Medulla oblongata (tissue), 1 donor: Measurements from ENCODE around the gene DUSP2.

ENCODE experiments used
- DNase-seq: peaks from one replicate; pipeline ENCODE4 v3.0.0-alpha.2; 2015; ENCODE audit errors: extremely low spot score

DUSP2 gene

DNA sequence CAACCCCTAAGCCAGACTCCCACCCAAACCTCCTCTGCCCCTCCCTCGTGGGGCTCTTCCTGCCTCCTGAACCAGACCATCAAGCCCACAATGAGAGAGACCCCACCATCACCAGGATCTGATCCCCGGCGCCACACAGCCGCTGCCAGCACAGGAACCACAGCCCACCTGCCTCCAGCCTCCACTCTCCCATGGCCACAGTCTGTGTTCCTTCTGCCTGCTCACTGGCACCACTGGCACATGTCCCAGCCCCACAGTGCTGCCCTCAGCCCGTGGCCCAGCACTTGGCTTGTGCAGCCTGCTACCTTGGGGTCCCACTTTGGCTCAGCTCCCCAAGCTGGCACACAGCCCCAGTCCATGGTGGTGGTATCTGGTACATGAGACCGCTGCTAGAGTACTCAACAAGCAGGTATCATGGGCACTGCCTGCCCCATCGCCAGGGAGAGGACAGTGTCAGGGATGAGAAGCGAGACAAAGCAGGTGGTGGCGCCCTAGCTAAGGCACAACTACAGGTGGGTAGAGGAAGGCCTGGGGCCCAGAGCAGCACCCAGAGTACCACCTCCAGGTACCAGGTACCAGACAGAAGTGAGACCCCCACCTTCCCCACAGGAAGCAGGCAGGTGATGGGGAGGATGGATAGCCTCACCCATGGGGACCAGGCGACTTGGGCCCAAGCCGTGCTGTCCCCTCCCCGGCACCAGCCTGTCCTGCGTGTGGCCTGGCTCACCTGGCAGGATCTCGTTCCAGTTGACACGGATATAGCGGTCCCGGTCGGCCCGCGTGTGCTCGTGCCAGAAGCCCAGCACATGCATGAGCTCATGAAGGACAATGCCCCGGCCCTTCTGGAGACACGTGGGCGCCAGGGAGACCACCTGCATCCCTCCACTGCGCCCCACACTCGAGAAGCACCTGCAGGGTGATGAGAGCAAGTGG lies 13.2 kb downstream of the DUSP2 start:
- no peak for DNase-seq

DNA sequence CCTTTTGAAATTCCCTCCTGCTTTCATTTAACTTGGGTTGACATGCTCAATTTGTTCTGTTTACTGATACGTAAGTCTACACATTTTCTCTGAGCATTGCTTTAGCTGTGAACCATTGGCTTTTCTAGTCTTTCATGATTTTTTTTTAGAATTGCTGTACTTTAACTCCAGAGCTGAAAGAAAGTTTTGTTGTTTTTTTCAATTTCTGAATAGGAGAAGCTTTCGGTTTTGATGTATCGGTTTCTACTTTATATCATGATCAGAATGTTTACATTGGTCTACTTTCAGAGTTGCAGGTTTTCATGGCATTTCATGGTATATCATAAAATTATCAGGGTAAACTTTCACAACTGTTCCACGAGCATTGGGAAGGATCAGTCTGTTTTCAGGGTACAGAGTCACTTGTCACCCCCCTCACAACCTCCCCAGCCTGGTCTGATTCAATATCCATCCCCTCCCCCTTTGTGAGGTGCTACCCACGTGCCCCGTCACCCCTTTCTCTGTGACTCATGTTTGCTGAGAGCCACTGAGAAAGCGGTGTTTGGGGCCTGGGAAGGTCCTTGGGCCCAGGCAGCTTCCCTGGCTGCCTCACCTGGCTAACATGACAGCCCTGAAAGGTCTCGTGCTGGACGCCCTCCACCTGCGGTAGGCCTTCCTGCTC lies 14.0 kb downstream of the DUSP2 start:
- no peak for DNase-seq

GRCh38 chr2:96130483-96130882 lies 14.8 kb downstream of the DUSP2 start:
- DNase-seq, result no peak

DNA sequence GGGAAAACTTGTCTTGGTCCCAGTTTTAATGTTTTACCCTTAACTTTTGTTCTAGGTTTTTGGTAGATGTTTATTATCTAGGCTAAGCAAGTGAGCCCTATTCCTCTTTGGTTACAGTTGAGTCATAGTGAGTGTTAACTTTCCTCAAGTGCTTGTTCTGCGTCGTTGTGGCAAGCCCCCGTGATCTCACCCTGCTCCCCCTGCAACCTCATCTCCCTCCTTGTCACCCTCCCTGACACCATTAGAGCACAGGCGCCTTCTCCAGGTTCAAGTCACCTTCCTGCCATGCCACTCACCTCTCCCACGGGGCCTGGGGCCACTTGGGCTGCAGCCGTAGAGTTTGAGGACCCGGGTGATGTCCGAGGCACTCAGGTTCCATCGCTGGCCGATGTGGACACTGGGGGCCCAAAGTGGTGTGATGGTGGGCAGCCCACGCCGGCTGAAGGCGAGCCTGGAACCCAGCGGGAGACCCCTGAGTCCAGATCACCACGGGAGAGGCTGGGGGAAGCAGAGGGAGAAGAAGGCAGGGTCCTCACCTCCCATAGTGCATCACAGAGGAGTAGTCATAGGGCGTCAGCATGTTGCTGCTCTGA lies 15.6 kb downstream of the DUSP2 start:
- DNase-seq, result no peak

- DNase-seq, result no peak
Observed at GRCh38 chr2:96128456-96128855, 16.8 kb downstream of the DUSP2 start.

GRCh38 chr2:96124406-96125265 lies 20.6 kb downstream of the DUSP2 start:
- DNase-seq, result no peak

DNA sequence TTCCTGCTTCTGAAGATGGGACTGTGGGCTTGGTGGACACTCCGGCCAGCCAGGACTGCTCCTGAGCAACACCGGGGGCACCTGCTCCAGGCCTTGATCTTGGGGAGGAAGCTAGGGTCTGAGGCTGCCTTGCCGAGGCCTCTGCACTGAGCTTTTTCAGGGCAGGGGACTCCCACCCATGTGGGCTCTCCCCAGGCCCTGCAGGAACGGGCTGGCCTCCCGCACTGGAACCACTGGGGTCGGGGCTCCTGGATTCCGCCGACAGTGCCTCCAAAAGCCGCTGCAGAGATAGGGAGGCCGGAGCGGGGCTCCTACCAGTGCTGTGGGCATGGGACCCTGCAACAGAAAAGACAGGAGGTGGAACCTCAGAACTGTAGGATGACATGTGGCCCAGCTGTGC lies 21.3 kb downstream of the DUSP2 start:
- DNase-seq, result no peak

GRCh38 chr2:96123290-96123689 lies 21.9 kb downstream of the DUSP2 start:
- DNase-seq, result no peak

DNA sequence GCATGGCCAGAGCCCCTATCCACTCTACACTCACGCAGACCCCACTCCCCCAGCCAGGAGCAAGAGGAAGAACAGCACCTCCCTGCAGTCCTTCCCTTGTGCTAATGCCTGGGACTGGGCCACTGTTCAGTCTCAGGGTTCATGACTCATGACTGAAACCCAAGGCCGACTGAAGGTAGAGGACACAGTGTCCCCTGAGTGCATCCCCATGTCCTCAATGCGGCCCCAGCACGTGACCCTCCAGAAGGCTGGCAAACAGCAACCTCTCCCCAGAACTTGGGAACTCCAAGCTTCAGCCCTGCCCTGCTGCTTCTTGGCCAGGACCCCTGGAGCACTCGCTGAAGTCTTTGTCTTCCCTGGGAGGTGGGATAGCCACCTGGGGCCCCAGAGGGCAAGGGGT lies 22.8 kb downstream of the DUSP2 start:
- no peak for DNase-seq

- no peak for DNase-seq
Observed at GRCh38 chr2:96121414-96121813, 23.8 kb downstream of the DUSP2 start.

GRCh38 chr2:96120991-96121390 lies 24.2 kb downstream of the DUSP2 start:
- DNase-seq, result no peak

GRCh38 chr2:96120091-96120720 lies 25.0 kb downstream of the DUSP2 start:
- no peak for DNase-seq

- DNase-seq, result no peak
Observed at GRCh38 chr2:96119389-96119751, 25.9 kb downstream of the DUSP2 start.

DNA sequence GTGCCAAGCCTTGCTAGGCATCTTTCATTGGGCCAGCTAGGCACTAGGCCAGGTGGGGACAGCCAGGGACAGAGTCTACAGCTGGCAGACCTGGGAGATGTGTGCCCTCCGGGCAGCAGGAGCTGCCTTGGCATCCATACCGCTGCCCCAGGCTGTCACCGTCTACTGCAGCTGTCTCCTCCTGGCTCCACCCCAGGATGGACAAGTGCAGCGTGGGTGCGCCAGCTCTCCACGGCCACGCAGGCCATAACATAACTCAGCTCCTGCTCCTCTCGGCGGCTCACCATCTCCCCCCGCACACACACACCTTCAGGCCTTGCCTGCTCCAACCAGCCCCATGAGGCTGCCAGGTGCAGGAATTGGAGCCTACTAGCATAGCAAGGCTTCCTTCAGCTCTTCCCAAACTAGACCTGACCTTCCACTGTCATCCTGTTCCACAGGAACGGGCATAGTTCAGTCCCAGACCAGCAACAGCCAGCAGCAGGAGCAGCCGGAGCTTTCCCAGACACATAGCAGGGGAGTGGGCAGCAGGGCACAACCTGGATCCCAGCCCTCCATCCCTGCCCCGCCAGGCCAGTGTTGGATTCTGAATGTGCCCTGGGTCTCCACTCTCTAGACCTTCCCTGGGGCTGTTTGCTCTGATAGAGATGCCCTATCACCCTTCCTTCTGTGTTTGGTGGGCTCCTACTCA lies 26.4 kb downstream of the DUSP2 start:
- DNase-seq, result no peak

GRCh38 chr2:96117701-96118588 lies 27.3 kb downstream of the DUSP2 start:
- DNase-seq, result no peak

DNA sequence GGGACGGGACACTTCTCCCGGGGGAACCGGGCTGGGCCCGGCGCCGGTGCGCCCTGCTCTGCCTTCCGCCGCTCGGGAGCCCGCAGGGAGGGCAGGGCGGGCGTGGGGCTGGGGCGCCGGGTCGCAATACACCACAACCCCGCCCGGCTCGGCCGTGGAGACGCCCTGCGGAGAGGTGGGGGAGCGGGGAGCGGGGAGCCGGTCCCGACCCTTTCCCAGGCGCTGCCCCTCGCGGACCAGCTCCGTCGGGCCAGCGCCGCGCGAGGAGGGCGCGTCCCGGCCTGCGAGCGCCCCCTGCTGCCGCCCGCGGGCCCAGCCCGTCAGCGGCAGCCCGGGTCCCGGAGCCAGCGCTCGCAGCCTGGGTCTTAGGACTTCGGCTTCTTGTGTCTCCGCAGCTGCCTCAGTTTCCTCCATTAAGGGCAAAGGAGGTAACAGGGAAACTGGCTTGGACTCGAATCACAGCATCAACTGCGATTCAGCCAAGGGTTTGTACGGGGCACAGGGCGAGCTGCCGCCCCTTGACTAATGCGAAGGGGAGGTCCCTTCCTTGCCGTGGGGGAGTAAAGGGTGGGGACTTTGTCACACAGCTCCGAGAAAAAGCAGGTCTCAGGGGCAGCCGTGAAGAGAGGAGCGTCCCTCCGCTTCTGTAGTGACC lies 28.2 kb downstream of the DUSP2 start:
- DNase-seq, result peak; percentile 47

- peak; percentile 29 for DNase-seq
Observed at GRCh38 chr2:96116424-96116878, 28.8 kb downstream of the DUSP2 start, which contains the start of gene ADRA2B. Gene ADRA2B, minus strand, starts transcription at chr2:96116571. Its CDS starts 422 bp downstream, at chr2:96116149.

- no peak for DNase-seq
Observed at GRCh38 chr2:96115631-96116423, 29.4 kb downstream of the DUSP2 start.
